CD1c-positive myeloid dendritic cell (primary cell): ENCODE measurements around the gene DLG2.
A peak's percentile ranks its signal among the peaks of the same experiment; 100 is the strongest.

Source experiments
- DNase-seq: peaks from one replicate; pipeline ENCODE4 v3.0.0-alpha.2; 2016; ENCODE audit errors: extremely low spot score

The DLG2 gene

DNA sequence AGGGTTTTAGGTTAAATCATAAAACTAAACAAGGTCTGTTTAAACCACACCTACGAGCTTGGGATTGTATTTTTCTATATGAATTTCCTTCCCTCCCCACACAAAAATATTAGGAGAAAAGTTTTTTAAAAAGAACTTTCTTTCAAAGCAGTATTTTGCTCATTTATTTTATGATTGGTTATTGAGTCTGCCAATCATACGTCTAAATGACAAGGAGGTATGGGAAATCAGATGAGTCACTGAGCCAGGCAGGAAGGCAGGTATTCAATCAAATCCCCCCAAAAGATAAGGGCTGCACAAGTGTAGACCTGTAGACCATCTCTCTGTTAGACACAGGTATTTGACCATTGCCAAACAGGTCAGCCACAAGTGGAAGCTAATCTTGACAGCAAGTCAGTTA lies 1900.8 kb downstream of the DLG2 start:
- DNase-seq, result no peak

DNA sequence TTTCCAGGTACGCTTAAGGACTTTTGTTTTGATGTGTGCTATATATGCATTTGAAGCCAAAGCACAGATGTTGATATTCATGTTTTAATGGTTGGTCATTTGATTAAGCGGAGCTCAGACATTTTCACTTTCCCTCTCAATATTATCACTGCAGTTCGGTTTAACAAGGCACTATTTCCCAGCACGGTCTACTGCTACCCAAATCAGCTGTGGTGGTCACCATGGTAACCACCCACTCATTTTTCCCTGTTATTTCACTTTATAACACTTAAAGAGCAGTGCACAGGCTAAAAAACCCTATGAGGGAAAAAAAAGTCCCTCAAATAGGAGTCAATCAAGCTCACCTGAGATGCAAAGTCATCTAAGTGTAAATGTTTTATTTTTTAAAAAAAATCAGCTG lies 1901.4 kb downstream of the DLG2 start:
- no peak for DNase-seq

DNA sequence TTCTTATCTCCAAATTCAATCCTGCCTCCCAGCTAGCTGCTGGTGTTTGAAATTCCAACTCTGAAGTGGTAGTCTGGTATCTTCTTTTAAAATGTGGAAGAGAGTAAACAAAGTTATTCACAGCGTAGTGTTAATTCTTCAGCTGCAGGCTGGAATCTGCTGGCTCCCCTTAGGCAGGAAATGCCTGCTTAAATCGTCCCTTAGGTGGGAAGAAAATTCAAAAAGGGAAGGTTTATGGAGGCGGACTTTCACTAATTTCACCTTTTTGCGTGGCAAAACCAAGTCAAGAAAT lies 1901.9 kb downstream of the DLG2 start:
- DNase-seq, result no peak

GRCh38 chr11:83723999-83724398 lies 1903.1 kb downstream of the DLG2 start:
- DNase-seq, result peak; percentile 33

DNA sequence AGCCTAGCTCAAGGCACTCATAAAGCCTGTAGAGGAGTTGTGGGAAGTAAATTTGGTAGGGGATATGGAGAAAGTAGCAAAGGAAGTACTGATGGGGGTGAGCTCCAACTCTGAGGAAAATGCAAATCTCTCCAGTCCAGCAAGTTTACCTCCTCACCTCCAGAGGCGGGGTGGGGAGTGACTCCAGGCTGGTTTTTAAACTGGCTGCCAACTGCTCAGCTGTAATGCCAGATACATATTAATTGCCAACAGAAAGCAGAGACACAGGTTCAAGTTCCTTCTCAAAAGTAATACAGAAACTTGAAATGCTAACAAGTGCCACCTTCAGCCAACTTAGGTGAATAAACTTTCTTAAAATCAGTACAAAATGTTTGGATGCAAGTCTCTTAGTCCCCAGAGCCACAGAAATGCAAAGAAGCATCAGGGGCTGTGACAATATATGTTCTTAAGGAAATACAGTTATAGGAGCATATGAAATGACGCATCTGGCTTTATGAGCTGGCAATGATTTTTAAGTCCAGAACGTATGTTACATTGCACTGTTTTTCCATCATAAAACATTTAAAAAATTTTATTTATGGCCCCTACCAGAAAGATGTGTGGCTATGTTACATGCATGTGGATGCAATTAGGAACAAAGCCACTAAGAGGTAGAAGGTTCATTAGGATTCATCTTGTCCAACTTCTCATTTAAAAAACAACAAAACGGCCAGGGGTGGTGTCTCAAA lies 1904.6 kb downstream of the DLG2 start:
- DNase-seq, result no peak

GRCh38 chr11:83721263-83721662 lies 1905.9 kb downstream of the DLG2 start:
- DNase-seq, result no peak

DNA sequence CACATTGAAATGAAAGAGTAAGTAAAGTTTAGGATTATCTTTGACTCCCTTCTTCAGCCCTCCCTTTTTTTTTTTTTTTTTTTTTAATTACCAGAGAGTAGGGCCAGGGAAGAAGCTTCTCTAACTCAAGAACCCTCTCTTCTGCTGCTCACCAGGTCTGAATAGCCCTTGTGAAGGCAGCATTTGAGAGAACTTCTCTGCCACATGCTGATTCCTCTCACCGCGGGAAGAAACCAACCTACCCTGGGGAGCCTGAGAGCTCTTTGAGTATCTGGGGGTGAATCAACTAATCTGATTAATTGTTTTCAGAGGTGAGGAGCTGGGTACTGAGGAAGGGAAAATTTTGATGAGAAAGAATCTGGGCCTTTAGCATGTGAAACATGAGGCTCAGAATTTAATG lies 1906.5 kb downstream of the DLG2 start:
- DNase-seq, result no peak

DNA sequence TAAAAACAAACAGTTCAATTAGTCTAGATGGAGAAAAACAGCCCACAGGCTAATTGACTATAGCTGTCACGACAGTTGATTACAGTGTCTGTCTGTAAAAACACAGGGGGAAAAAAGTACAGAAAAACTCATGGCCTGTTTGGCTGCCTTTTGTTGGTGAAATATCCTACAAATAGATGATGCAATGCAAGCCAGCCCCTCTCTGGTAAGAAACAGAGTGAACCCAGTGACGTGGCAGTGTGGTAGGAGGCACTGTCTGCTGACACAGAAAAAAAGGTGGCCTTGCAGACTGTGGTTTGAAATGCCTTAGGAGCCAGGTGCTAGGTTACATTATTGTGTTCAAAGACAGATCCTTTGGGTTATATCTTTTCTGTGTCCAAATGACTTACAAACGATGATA lies 1909.6 kb downstream of the DLG2 start:
- no peak for DNase-seq

- no peak for DNase-seq
Measured at GRCh38 chr11:83715927-83716535, 1911.1 kb downstream of the DLG2 start.

DNA sequence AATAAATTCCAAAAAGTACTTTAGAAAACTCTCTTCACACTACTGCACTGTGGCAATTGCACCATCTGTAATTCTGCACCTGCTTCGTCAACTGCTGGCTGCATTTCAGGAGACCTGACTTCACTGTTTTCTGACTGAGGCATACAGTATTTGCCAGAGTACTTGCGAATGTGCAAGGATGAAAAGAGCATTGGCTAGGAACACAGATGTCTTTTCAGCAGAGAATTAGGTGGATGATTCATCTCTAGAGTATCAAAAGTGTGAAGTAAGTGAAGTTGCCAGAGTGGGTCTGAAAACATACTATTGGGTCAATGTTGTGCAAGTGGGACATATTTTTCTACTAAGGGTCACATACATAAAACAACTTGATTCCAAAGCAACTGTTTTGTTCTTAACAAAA lies 1913.4 kb downstream of the DLG2 start:
- no peak for DNase-seq

DNA sequence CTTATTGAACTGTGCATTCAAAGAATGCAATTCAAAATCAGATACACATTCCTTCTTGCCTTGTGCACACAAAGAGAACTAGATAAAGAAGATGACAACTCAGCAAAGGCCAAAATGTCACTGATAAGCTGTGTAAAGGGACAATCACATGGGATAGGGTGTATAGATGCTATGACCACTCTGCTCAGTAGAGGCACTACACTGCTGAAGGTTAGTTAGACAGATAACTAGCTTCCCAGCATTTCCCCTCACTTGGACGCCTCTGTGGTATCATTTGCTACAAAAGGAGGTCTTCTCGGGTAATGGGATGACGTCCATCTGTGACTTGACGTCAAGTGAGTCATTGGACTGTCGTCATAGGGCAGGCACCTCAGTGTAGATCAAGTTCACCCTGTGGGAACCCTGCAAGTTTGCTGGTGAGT lies 1916.0 kb downstream of the DLG2 start:
- DNase-seq, result no peak

DNA sequence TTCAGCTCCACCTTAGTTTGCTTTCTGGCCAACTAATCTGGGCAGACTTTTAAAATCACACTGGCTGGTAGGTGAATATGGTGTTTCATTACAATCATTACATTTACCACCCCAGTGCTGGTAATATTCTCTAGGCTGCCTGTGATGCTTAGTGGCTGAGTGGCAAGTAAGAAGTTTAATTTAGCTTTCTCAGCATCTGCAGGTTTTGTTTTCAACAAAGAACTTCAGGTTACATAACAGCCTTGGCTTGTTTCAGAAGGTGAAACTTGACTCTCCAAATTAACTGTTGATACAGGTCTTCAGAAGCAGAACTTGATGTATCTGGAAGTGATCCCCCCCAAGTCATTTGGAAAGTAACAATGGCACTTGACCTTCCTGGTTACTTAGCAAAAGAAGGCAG lies 1917.7 kb downstream of the DLG2 start:
- DNase-seq, result no peak

DNA sequence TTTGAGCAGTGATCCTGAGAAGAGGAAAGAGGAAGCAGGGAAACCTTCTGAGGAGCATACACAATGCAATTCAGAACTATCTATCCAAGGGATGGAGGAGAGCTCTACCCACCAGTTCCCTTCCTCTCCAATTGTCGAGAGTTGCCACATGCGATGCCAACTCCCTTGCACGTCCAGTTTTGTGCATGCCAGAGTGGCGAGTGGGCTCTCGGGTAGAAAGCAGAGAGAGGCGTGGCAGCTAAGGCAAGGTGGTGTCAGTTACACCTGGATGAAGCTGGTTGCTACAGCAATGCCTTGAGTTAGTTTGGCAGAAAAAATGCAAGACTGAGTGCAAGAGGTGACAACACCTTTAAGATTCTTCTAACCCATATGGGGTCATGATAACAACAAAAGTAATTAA lies 1920.6 kb downstream of the DLG2 start:
- DNase-seq, result no peak

DNA sequence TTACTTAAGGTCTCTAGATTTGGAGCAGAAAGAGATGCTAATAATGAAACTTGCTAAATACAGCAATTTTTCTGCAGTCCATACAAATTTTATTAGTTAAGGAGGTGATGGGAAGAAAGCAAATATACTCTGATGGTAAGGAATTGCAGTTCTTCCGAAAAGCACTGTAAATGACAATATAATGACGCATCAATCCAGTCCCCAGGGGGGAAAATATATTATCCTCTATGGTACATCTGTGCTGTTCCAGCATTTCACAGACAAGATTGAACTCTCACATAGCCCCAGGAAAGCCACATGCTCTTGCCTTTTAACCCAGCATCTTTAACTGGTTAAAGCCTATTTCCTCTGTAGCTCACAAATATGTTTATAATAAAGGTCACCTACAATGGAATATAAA lies 1924.3 kb downstream of the DLG2 start:
- no peak for DNase-seq

- no peak for DNase-seq
Measured at GRCh38 chr11:83697518-83697917, 1929.6 kb downstream of the DLG2 start.

GRCh38 chr11:83695046-83695445 lies 1932.1 kb downstream of the DLG2 start:
- DNase-seq, result no peak

- no peak for DNase-seq
Measured at GRCh38 chr11:83694191-83694910, 1932.8 kb downstream of the DLG2 start.

- DNase-seq, result no peak
Measured at GRCh38 chr11:83693306-83693992, 1933.7 kb downstream of the DLG2 start.

GRCh38 chr11:83692675-83693074 lies 1934.5 kb downstream of the DLG2 start:
- DNase-seq, result no peak

DNA sequence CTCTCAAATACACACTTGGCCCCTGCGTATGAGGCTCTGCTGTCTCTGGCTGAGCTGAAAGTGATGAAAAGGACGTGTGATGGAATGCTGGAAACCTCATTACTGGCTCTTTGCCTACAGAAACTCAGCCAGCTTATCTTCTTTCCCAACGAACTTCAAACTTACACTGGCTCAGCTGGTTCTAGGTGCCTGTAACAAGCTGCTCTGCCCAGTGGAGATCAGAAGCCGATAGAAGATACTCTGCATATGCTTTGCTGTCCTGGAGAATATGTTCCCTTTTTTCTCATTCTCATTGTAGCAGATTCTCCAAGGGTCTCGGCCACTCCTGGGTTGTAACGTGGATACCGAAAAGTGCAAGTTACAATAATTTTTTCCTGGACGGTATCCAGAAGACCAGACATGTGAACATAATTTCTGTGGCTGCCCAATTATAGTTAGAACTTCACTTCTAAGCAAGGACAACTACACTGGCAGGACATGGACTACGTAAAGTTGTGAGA lies 1935.6 kb downstream of the DLG2 start:
- DNase-seq, result no peak

DNA sequence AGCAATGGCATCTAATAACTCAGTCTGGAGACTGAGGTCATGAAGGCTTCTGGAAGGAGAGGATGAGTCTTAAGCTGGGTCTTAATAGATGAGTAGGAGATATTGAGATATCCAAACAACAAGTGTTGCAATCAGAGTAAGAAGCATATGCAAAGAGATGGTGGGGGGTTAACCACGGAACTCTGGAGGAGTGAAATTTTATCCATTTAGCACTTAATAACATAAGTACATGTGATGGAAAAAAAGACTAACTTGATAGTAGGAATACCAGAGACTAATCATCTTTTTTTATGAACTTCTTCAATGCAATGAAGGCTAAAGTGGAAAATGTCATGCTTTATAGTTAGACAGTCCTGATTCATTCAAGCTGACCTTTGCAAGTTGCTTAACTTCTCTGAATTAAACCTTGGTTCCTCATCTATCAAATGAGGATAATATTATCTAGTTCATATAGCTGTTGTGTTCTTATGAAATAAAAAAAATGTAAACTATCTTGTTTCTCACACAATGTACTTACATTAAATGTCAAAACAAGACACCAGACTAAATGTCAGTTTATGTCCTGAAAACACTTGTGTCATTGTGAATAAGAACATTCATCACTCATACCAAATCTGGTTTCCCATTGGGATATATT lies 1937.9 kb downstream of the DLG2 start:
- DNase-seq, result no peak

- DNase-seq, result no peak
Measured at GRCh38 chr11:83687787-83688186, 1939.4 kb downstream of the DLG2 start.
